IPS-20b (cell line): Measurements from ENCODE around the gene DUSP9.

Experiments used
- H3K27ac ChIP-seq: one replicate; pipeline ENCODE4 v1.5.1; 2013; ENCODE audit warnings: low read length
- H3K27me3 ChIP-seq: 2 replicates; pipeline ENCODE4 v1.6.1; 2013; ENCODE audit warnings: mild to moderate bottlenecking, low read length, inconsistent platforms; ENCODE audit not compliant: insufficient read depth
- H3K36me3 ChIP-seq: 2 replicates; pipeline ENCODE4 v1.6.1; 2013; ENCODE audit warnings: low read depth, mild to moderate bottlenecking, inconsistent platforms, low read length, moderate library complexity; ENCODE audit not compliant: insufficient read depth
- H3K4me1 ChIP-seq: 2 replicates; pipeline ENCODE4 v1.6.1; 2013; ENCODE audit warnings: mild to moderate bottlenecking, control low read depth, inconsistent platforms, low read length, moderate library complexity; ENCODE audit not compliant: insufficient read depth
- H3K4me3 ChIP-seq: 2 replicates; pipeline ENCODE4 v1.5.1; 2013; ENCODE audit warnings: mild to moderate bottlenecking, low read length, inconsistent platforms
- H3K9ac ChIP-seq: 2 replicates; pipeline ENCODE4 v1.6.1; 2013; ENCODE audit warnings: low read depth, mild to moderate bottlenecking, inconsistent platforms, low read length, moderate library complexity
- H3K9me3 ChIP-seq: 2 replicates; pipeline ENCODE4 v1.6.1; 2013; ENCODE audit warnings: mild to moderate bottlenecking, low read depth, low read length, inconsistent platforms; ENCODE audit not compliant: insufficient read depth

DUSP9 gene

GRCh38 chrX:153665726-153666306, 18.8 kb downstream of the DUSP9 start:
- Histone ChIP-seq H3K9ac (no peak overlapping the region), H3K27ac (no peak overlapping the region), H3K9me3 (no peaks in the 10 kb centered on the region), H3K4me1 (no peaks in the 10 kb centered on the region), H3K27me3 (peaks cover 21% of the 10 kb centered on the region), H3K36me3 (no peaks in the 10 kb centered on the region), H3K4me3 (no peak overlapping the region)

- H3K9ac ChIP-seq, result no peak overlapping the region
- H3K27ac ChIP-seq, result no peak overlapping the region
- H3K4me3 ChIP-seq, result peak overlapping the region; percentile 51
These were observed 20.4 kb downstream of the DUSP9 start for GRCh38 chrX:153667281-153667955.

GRCh38 chrX:153667956-153668396, 21.0 kb downstream of the DUSP9 start:
- H3K4me3 ChIP-seq, result peak overlapping the region; percentile 51
- H3K9ac ChIP-seq, result no peak overlapping the region
- H3K4me1 ChIP-seq, result no peaks in the 10 kb centered on the region
- H3K9me3 ChIP-seq, result no peaks in the 10 kb centered on the region
- peaks cover 5% of the 10 kb centered on the region; the same call in 1 of the 2 replicates for H3K27me3 ChIP-seq
- H3K36me3 ChIP-seq, result no peaks in the 10 kb centered on the region
- no peak overlapping the region for H3K27ac ChIP-seq

More at GRCh38 chrX:153667281-153667955, 20.4 kb downstream of the DUSP9 start:
- Histone ChIP-seq H3K9me3 (no peaks in the 10 kb centered on the region), H3K36me3 (no peaks in the 10 kb centered on the region), H3K4me1 (no peaks in the 10 kb centered on the region), H3K27me3 (peaks cover 9% of the 10 kb centered on the region; the same call in 1 of the 2 replicates)

- Histone ChIP-seq H3K9me3 (no peaks in the 10 kb centered on the region), H3K4me1 (no peaks in the 10 kb centered on the region)
These were observed 21.6 kb downstream of the DUSP9 start for GRCh38 chrX:153668423-153669173.

GRCh38 chrX:153669174-153669890, 22.3 kb downstream of the DUSP9 start:
- Histone ChIP-seq H3K27me3 (no peaks in the 10 kb centered on the region; the same call in 1 of the 2 replicates), H3K27ac (no peak overlapping the region), H3K36me3 (no peaks in the 10 kb centered on the region), H3K4me1 (no peaks in the 10 kb centered on the region; the same call in 1 of the 2 replicates), H3K4me3 (no peak overlapping the region), H3K9me3 (no peaks in the 10 kb centered on the region), H3K9ac (no peak overlapping the region)

More at GRCh38 chrX:153668423-153669173, 21.6 kb downstream of the DUSP9 start:
- H3K36me3 ChIP-seq, result no peaks in the 10 kb centered on the region
- no peaks in the 10 kb centered on the region for H3K27me3 ChIP-seq
- no peak overlapping the region for H3K9ac ChIP-seq
- H3K27ac ChIP-seq, result no peak overlapping the region
- no peak overlapping the region for H3K4me3 ChIP-seq

GRCh38 chrX:153669901-153670731, 23.1 kb downstream of the DUSP9 start:
- no peaks in the 10 kb centered on the region for H3K9me3 ChIP-seq
- no peak overlapping the region for H3K9ac ChIP-seq
- H3K27me3 ChIP-seq, result no peaks in the 10 kb centered on the region; the same call in 1 of the 2 replicates
- no peak overlapping the region for H3K27ac ChIP-seq
- no peaks in the 10 kb centered on the region for H3K36me3 ChIP-seq
- H3K4me1 ChIP-seq, result no peaks in the 10 kb centered on the region; the same call in 1 of the 2 replicates
- no peak overlapping the region for H3K4me3 ChIP-seq

GRCh38 chrX:153670748-153671588, 24.0 kb downstream of the DUSP9 start:
- Histone ChIP-seq H3K9me3 (no peaks in the 10 kb centered on the region), H3K36me3 (no peaks in the 10 kb centered on the region), H3K27ac (no peak overlapping the region), H3K27me3 (no peaks in the 10 kb centered on the region; the same call in 1 of the 2 replicates), H3K4me3 (no peak overlapping the region), H3K9ac (no peak overlapping the region), H3K4me1 (no peaks in the 10 kb centered on the region; the same call in 1 of the 2 replicates)

GRCh38 chrX:153671589-153672530, 24.9 kb downstream of the DUSP9 start:
- Histone ChIP-seq H3K9ac (no peak overlapping the region), H3K27me3 (no peaks in the 10 kb centered on the region; the same call in 1 of the 2 replicates), H3K9me3 (no peaks in the 10 kb centered on the region), H3K27ac (no peak overlapping the region), H3K36me3 (no peaks in the 10 kb centered on the region), H3K4me3 (no peak overlapping the region), H3K4me1 (no peaks in the 10 kb centered on the region; the same call in 1 of the 2 replicates)

- Histone ChIP-seq H3K27me3 (no peaks in the 10 kb centered on the region; the same call in 1 of the 2 replicates), H3K4me3 (no peak overlapping the region; the same call in 1 of the 2 replicates), H3K9me3 (no peaks in the 10 kb centered on the region), H3K27ac (no peak overlapping the region), H3K4me1 (no peaks in the 10 kb centered on the region; the same call in 1 of the 2 replicates), H3K36me3 (no peaks in the 10 kb centered on the region), H3K9ac (no peak overlapping the region)
These were observed 25.8 kb downstream of the DUSP9 start for GRCh38 chrX:153672531-153673427.
